ENCODE results near the gene SEMG2. TPM values are rescaled to one million over a fixed set of nuclear protein-coding genes. Genes with fewer than 3 reads are reported as not detected.

The SEMG2 gene
- total RNA-seq, 1 donor: not detected

GRCh38 chr20:45248609-45249008, 27.4 kb downstream of the SEMG2 start:
- DNase-seq (ENCODE audit: low read depth): no peak
- H3K4me3 ChIP-seq (ENCODE audit: low read depth, low read length): no peak overlapping the region
- TF ChIP-seq, protein P1, sequence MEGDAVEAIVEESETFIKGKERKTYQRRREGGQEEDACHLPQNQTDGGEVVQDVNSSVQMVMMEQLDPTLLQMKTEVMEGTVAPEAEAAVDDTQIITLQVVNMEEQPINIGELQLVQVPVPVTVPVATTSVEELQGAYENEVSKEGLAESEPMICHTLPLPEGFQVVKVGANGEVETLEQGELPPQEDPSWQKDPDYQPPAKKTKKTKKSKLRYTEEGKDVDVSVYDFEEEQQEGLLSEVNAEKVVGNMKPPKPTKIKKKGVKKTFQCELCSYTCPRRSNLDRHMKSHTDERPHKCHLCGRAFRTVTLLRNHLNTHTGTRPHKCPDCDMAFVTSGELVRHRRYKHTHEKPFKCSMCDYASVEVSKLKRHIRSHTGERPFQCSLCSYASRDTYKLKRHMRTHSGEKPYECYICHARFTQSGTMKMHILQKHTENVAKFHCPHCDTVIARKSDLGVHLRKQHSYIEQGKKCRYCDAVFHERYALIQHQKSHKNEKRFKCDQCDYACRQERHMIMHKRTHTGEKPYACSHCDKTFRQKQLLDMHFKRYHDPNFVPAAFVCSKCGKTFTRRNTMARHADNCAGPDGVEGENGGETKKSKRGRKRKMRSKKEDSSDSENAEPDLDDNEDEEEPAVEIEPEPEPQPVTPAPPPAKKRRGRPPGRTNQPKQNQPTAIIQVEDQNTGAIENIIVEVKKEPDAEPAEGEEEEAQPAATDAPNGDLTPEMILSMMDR (IDR thresholded peaks at IDR 0.05; ENCODE audit: insufficient read depth, low read depth, low read length): no peak

GRCh38 chr20:45251884-45252560, 30.8 kb downstream of the SEMG2 start:
- TF ChIP-seq, protein P1 (IDR thresholded peaks at IDR 0.05; ENCODE audit: insufficient read depth, low read depth, low read length): no peak
- no peak overlapping the region for H3K4me3 ChIP-seq (ENCODE audit: low read depth, low read length)
- DNase-seq (ENCODE audit: low read depth): no peak

- H3K4me3 ChIP-seq (ENCODE audit: low read depth, low read length): no peak overlapping the region
- DNase-seq (ENCODE audit: low read depth): no peak
- TF ChIP-seq, protein P1 (IDR thresholded peaks at IDR 0.05; ENCODE audit: insufficient read depth, low read depth, low read length): no peak
Measured at GRCh38 chr20:45253261-45253660, 32.1 kb downstream of the SEMG2 start.

- TF ChIP-seq, protein P1 (IDR thresholded peaks at IDR 0.05; ENCODE audit: insufficient read depth, low read depth, low read length): no peak
- peak; percentile 75 for DNase-seq (ENCODE audit: low read depth)
- H3K4me3 ChIP-seq (ENCODE audit: low read depth, low read length): no peak within 1 kb of the TSS
Measured at GRCh38 chr20:45254383-45255262, 33.5 kb downstream of the SEMG2 start, which contains the start of gene SLPI. Gene SLPI, minus strand, starts transcription at chr20:45254564. Its CDS starts 21 bp downstream, at chr20:45254543.

- TF ChIP-seq, protein P1 (IDR thresholded peaks at IDR 0.05; ENCODE audit: insufficient read depth, low read depth, low read length): no peak
- DNase-seq (ENCODE audit: low read depth): no peak
Measured at GRCh38 chr20:45257161-45257560, 36.0 kb downstream of the SEMG2 start.

DNA sequence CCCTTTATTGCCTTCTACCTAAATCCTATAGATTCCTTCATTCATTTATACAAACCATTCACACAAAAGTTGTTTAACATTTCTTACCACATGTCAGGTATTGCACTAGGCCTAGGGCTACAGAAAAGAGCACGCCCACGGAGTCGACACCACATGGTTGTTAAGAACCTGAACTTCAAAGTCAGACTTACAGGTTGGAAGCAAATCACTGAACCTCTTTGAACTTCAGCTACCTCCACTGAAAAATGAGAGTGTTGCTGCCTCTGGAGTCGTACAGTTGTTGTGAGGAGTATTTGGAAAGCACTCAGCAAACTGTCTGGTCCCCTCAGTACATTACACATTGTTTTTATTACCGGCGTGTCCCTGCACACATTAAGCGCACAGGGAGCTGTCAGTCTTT, 36.5 kb downstream of the SEMG2 start:
- TF ChIP-seq, protein P1 (IDR thresholded peaks at IDR 0.05; ENCODE audit: insufficient read depth, low read depth, low read length): no peak
- DNase-seq (ENCODE audit: low read depth): no peak
- no peak overlapping the region for H3K4me3 ChIP-seq (ENCODE audit: low read depth, low read length)

More at GRCh38 chr20:45257161-45257560, 36.0 kb downstream of the SEMG2 start:
- no peak overlapping the region for H3K4me3 ChIP-seq (ENCODE audit: low read depth, low read length)
